HepG2 (cell line): ENCODE data around the gene PLEKHH3. TPM values are rescaled to one million over a fixed set of nuclear protein-coding genes. Genes with fewer than 3 reads are reported as not detected.

ENCODE experiments used
- EEA1 ChIP-seq: sonication (generic); formaldehyde crosslinking; IDR thresholded peaks from 2 replicates; pipeline ENCODE4 v1.5.1; 2020; ENCODE audit warnings: mild to moderate bottlenecking, missing genetic modification reagents, borderline replicate concordance
- GATA4 ChIP-seq: sonication (generic); IDR thresholded peaks from 2 replicates; pipeline ENCODE4 v1.6.1; 2016; ENCODE audit warnings: antibody characterized with exemption, low read depth, borderline replicate concordance
- GLI4 ChIP-seq: sonication (generic); formaldehyde crosslinking; IDR thresholded peaks from 2 replicates; pipeline ENCODE4 v1.5.1; 2020; ENCODE audit warnings: missing genetic modification reagents, mild to moderate bottlenecking, moderate library complexity, borderline replicate concordance
- JUN ChIP-seq: sonication (generic); formaldehyde crosslinking; IDR thresholded peaks from 2 replicates; pipeline ENCODE4 v1.4.0; 2020; ENCODE audit warnings: mild to moderate bottlenecking, missing genetic modification reagents
- KIAA2018 ChIP-seq: sonication (generic); formaldehyde crosslinking; IDR thresholded peaks from 2 replicates; pipeline ENCODE4 v1.5.0; 2020; ENCODE audit warnings: mild to moderate bottlenecking, missing genetic modification reagents, borderline replicate concordance
- PHF5A ChIP-seq: IDR thresholded peaks from one replicate; pipeline ENCODE4 v1.6.1; 2018; ENCODE audit warnings: low read depth, missing genetic modification reagents; ENCODE audit not compliant: unreplicated experiment
- SCMH1 ChIP-seq: sonication (generic); formaldehyde crosslinking; IDR thresholded peaks from 2 replicates; pipeline ENCODE4 v1.9.0; 2021; ENCODE audit warnings: missing genetic modification reagents, mild to moderate bottlenecking, borderline replicate concordance
- ZKSCAN1 ChIP-seq: fragments of 150-350 bp; IDR thresholded peaks from 2 replicates; pipeline ENCODE4 v1.6.1; 2014; ENCODE audit warnings: low read length
- ZNF674 ChIP-seq: sonication (generic); formaldehyde crosslinking; IDR thresholded peaks from 2 replicates; pipeline ENCODE4 v1.5.0; 2020; ENCODE audit warnings: low read depth, mild to moderate bottlenecking, missing genetic modification reagents
- ZNF879 ChIP-seq: sonication (generic); formaldehyde crosslinking; IDR thresholded peaks from 2 replicates; pipeline ENCODE4 v1.8.1; 2023; ENCODE audit warnings: missing genetic modification reagents
- polyA plus RNA-seq, 8 experiments: library from polyadenylated mRNA; depleted of rRNA in 3 of 8; stranded (reverse) in 7 of 8; unstranded in 1 of 8; fragments of >200 nt; fragmentation: Illumina TruSeq in 4 of 8; extraction: Trizol in 4 of 8; gene quantifications; 2 replicates each; pipeline versions ENCODE4 v1.2.1 to v1.2.3, GENCODE V29; 2011 to 2016; ENCODE audit warnings: low read depth in 4 of 8, missing spikeins in 1 of 8, mixed read lengths in 1 of 8; ENCODE audit not compliant: insufficient read depth in 1 of 8
- total RNA-seq, 5 experiments: library from RNA; depleted of rRNA; stranded (reverse); fragments of >200 nt; fragmentation: Illumina TruSeq; extraction: Trizol; gene quantifications; 2 replicates each; pipeline ENCODE4 v1.2.3, GENCODE V29; 2016; ENCODE audit warnings: low read depth in 1 of 5
- TF ChIP-seq, protein P1 (sequence below): sonication (generic); formaldehyde crosslinking; conservative IDR thresholded peaks from 2 replicates; pipeline ENCODE4 v1.4.0; 2020; ENCODE audit warnings: missing genetic modification reagents
- TF ChIP-seq, protein P2 (sequence below): sonication (generic); formaldehyde crosslinking; IDR thresholded peaks from 2 replicates; pipeline ENCODE4 v1.4.0; 2020; ENCODE audit warnings: mild to moderate bottlenecking, missing genetic modification reagents
- TF ChIP-seq, protein P3 (sequence below): sonication (generic); formaldehyde crosslinking; IDR thresholded peaks from 2 replicates; pipeline ENCODE4 v1.8.1; 2023; ENCODE audit warnings: mild to moderate bottlenecking, missing genetic modification reagents
- TF ChIP-seq, protein P4 (sequence below): sonication (generic); formaldehyde crosslinking; IDR thresholded peaks from 2 replicates; pipeline ENCODE4 v1.8.0; 2022; ENCODE audit warnings: missing genetic modification reagents, mild to moderate bottlenecking, inconsistent platforms, borderline replicate concordance
- TF ChIP-seq, protein P5 (sequence below): sonication (generic); formaldehyde crosslinking; IDR thresholded peaks from 2 replicates; pipeline ENCODE4 v1.5.0; 2020; ENCODE audit warnings: missing genetic modification reagents

The PLEKHH3 gene
- total and polyA plus RNA-seq, 2 of the 13 experiments (the other 11 are each of a cell fraction or from before 2014, with no cell fraction given) = 6.0 to 19.9 TPM

DNA sequence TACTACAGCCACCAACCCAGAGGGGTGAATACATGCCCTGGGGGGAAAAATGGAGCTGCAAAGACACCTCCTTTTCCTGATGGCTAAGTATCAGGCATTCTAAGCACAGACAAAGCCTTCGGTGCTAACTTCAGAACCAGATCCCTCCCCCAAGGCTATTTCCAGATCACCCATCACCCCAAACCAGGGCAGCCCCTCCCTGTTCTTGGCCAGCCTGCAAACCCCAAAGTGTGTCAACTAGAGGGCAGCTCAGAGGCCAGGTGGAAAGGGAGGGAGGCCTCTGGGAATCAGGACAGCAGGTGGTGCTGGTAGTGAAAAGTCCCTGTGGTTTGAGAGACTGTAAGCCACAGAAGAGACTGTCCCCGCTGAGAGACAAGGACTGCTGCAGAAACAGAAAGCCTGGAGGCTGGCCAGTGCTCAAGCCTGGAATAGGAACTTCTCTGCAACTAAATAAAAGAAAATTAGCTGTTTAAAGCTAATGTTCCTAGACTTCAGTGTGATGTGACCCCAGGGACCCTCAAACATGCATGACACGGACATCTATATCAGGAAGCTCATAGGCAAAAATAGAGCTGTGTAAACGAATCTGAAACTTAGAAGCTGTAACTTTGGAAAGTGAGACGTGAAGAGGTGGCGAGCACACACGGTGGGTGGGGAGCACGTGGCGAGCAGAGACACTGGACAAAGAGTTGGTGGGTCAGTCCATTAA is 58.2 kb downstream of the PLEKHH3 start (continued):
- TF ChIP-seq, protein P1, sequence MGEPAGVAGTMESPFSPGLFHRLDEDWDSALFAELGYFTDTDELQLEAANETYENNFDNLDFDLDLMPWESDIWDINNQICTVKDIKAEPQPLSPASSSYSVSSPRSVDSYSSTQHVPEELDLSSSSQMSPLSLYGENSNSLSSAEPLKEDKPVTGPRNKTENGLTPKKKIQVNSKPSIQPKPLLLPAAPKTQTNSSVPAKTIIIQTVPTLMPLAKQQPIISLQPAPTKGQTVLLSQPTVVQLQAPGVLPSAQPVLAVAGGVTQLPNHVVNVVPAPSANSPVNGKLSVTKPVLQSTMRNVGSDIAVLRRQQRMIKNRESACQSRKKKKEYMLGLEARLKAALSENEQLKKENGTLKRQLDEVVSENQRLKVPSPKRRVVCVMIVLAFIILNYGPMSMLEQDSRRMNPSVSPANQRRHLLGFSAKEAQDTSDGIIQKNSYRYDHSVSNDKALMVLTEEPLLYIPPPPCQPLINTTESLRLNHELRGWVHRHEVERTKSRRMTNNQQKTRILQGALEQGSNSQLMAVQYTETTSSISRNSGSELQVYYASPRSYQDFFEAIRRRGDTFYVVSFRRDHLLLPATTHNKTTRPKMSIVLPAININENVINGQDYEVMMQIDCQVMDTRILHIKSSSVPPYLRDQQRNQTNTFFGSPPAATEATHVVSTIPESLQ (CRISPR knock-in tag) = no peak
- TF ChIP-seq EEA1 (CRISPR knock-in tag) = 0 out of 2 replicates have a peak, but pooled peaks have one; percentile 6
- TF ChIP-seq PHF5A (CRISPR knock-in tag) = peak; percentile 76
- no peak; the same call in 1 of the 2 replicates for TF ChIP-seq JUN (CRISPR knock-in tag)
- TF ChIP-seq GLI4 (CRISPR knock-in tag) = no peak
- TF ChIP-seq GATA4 = no peak
- no peak for TF ChIP-seq ZNF674 (CRISPR knock-in tag)
- TF ChIP-seq, protein P2, sequence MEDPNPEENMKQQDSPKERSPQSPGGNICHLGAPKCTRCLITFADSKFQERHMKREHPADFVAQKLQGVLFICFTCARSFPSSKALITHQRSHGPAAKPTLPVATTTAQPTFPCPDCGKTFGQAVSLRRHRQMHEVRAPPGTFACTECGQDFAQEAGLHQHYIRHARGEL = no peak
- TF ChIP-seq, protein P3, sequence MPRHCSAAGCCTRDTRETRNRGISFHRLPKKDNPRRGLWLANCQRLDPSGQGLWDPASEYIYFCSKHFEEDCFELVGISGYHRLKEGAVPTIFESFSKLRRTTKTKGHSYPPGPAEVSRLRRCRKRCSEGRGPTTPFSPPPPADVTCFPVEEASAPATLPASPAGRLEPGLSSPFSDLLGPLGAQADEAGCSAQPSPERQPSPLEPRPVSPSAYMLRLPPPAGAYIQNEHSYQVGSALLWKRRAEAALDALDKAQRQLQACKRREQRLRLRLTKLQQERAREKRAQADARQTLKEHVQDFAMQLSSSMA (CRISPR knock-in tag) = peak; percentile 44; the same call in 1 of the 2 replicates
- TF ChIP-seq, protein P4, sequence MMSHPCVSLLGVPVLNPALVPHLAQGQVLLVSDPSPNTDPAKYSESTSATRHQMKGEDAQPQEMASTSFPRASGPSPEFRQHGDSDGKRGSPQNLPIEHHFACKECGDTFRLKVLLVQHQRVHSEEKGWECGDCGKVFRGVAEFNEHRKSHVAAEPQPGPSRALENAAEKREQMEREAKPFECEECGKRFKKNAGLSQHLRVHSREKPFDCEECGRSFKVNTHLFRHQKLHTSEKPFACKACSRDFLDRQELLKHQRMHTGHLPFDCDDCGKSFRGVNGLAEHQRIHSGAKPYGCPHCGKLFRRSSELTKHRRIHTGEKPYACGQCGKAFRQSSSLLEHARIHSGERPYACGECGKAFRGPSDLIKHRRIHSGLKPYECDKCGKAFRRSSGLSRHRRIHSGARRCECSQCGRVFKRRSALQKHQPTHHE (CRISPR knock-in tag) = no peak
- TF ChIP-seq KIAA2018 (CRISPR knock-in tag) = no peak
- no peak for TF ChIP-seq SCMH1 (CRISPR knock-in tag)
- no peak for TF ChIP-seq ZKSCAN1
- no peak for TF ChIP-seq ZNF879
- TF ChIP-seq, protein P5, sequence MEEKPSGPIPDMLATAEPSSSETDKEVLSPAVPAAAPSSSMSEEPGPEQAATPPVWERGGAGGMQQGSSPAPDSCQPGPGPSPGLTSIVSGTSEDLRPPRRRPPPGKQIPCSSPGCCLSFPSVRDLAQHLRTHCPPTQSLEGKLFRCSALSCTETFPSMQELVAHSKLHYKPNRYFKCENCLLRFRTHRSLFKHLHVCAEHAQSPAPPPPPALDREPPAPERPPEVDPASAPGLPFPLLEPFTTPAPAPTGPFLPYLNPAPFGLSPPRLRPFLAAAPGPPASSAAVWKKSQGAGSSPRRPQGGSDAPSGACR (CRISPR knock-in tag) = 0 out of 2 replicates have a peak, but pooled peaks have one; percentile 58
